HCEC 1CT (cell line): ENCODE data around the gene DLAT.

Experiments
- DNase-seq: peaks from one replicate; pipeline ENCODE4 v3.0.0-alpha.2; 2017

Gene DLAT

DNA sequence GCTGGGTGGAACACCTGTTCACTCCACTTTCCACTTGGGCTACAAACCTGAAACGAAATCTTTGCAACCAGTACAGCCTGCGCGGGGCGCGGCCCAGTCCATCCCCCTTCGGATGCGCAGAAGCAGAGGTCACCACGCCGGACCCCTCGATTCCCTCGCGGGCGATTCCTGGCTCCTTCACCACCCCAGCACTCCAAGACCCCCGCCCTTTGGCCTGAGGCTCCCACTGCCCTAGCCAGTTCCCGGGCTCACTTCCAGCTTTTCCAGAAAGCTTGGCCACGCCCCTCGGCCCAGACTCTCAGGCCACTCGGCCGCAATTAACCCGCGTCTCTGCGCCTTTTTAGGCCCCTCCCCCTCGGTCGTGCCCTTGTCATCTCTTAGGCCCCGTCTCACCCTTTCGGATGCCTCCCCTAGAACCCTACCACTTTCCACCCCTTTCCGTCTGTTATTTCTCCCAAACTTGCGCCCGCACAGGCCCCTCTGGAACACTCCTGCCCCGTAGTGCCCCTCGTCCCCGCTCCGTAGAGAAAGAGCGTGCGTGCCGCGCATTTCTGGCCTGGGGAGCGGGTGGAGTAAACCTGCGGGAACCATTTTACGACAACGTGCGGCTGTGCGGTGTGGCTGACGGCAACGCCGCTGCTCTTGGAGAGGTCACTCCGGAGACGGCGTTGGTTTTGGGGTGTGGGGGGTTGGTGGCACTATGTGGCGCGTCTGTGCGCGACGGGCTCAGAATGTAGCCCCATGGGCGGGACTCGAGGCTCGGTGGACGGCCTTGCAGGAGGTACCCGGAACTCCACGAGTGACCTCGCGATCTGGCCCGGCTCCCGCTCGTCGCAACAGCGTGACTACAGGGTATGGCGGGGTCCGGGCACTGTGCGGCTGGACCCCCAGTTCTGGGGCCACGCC is at the start of gene DLAT:
Gene DLAT, plus strand, starts transcription at position 636 of the 906 bp plus-strand sequence. Its CDS starts 65 bp downstream, at position 701.
- DNase-seq = peak; percentile 84

DNA sequence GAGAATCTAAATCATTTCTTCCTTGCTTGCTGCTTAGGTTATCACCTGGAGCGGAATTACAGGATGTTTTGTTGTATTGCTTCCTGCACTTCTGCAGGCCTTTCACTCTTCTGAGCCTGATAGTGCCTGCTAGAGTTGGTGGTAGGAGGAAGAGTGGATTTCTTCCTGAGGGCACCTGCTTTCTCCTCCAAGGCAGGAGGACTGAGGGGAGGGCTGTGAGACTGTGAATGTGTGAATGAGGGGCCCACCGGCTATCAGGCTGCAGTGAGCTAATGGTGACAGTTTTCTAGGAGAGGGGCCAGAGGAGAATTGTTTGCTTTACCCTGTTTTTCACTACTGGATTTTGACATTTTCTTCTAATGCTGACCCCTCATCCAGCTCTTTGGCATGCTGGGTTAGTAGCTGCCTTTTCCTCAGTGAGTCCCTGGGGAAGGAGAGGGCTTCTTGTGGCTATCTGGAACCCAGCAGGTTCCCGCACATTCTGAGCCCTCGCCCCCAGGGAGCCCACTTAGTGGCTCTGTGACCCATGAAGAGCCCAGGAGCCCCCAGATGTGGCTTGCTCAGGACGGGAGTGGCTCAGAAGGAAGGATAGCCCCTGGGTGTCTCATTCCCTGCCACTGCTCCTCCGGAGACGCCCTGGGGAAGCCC is 49.0 kb upstream of the DLAT start:
- no peak for DNase-seq

DNA sequence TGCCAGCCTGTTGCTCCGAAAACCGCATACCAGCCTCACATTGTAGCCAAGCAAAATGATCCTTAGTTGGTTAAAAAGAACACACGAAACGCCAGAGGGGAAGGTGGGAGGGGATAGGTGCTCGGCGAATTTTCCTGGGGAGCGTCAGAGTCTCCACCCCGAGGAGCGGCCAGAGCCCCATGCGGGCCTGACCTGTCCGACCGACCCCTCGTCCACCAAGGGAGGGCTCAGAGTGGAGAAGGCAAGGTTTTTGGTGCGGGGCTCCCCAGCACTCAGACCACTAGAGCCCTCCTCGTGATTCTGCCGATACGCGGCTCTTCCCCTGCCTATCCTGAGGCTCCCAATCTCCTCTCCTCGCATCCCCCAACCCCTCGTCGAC is 48.5 kb upstream of the DLAT start:
- no peak for DNase-seq

DNA sequence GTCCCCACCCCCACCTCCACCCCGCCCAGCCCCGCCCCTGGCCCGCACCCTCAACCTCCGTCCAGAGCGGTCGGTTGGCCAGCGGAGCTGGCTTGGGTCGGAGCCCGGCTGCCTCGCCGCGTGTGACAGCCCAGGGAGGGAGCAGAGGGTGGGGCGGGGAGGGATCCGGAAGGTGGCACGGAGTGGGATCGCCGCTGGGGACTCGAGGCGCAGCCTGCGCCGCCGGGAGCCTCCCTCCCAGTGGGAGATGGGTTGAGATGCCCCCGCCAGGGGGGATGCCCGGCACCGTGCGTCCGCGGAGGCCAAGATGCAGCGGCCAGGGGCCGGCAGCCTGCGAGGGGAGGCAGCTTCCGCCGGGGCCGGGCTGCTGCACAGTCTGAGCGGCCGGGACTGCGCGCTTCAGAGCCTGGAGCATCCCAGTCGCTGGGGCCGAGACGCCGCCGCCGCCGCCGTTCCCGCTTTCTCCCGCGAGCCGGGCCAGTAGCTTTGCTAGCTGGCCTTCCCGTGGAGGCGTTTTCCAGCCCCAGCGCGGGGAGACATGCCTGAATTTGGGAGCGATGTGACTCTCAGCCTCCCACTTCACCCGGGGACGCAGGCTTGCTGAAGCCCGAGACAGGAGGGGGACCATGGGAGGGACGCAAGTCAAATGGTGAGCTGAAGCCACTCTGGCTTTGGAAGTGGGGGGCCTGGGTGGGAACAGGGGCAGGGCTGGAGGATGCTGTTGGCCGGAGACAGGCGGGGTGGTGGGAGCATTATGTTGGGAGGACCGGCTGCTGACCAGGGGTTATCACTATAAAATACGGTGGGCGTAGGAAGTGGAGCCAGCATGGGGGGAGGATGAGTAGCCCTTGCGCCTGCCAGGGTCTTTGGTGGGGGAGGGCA is 47.8 kb upstream of the DLAT start:
- peak; percentile 45 for DNase-seq

DNA sequence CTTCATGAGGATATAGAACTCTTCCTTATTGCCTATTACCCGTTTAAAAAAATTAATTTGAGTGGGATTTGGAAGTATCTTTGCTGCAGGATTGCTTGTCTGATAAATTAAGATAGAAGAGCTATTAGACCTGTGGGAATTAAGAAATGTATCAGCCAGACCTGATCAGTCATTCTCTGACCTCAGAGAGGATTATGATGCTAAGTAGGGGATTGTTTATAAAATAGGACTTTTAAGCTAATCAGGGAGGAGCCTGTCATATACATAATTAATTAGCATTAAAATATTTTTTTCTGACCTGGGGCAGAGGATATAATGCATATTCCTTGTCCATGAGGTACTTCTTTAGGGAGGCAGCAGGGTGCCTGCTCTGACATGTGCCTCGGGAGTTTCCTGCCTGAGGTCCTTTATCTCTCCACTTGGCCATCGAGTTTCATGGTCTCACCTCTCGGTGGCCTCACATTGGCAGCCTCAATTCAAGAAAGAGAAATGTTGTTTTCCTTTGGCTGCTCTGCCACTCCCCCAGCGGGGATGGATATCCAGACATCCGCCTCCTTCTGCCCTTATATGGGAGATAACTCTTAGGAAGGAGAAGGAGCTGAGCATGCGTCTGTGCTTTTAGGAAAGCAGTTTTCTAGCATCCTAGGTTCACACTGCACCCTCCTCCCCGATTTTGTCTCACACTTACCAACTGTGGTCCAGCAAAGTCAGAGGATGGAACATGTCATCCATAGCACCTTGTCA is 47.0 kb upstream of the DLAT start:
- DNase-seq = peak; percentile 74

DNA sequence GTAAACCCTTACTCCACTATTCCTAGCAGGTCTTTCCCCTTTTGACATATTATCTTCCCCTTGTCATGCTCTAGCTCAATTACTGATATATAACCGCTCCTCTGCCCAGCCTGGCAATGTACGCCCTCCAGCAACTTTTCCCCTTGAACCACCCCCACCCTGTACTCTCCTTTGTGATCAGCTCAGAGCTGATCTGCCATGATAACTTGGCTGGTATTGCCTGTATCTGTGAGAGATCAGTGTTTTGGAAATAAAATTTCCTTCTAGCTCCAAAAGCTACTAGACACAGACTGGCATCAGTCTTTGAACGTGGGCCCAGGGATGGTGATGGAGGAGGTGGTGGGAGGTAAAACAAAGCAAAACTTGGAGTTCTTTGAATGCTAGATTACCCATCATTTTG is 45.1 kb upstream of the DLAT start:
- no peak for DNase-seq

DNA sequence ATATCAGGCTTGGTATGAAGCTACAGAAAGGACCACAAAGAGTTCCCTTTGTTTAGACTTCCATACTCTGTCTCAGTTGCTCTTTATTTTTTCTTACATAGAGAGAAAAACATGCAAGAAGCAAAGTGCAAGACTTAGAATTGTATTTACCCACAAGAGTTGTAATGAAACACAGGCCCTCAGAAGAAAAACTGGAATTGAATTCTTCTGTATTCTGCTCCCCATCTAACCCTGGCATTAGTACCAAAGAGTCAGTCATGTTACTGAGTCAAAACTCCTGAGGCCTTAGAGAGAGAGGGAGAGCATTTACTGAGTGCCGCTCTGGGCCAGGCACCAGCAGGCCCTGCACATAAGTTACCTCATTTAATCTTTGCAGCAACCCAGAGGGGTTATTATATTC is 43.9 kb upstream of the DLAT start:
- DNase-seq = no peak

DNA sequence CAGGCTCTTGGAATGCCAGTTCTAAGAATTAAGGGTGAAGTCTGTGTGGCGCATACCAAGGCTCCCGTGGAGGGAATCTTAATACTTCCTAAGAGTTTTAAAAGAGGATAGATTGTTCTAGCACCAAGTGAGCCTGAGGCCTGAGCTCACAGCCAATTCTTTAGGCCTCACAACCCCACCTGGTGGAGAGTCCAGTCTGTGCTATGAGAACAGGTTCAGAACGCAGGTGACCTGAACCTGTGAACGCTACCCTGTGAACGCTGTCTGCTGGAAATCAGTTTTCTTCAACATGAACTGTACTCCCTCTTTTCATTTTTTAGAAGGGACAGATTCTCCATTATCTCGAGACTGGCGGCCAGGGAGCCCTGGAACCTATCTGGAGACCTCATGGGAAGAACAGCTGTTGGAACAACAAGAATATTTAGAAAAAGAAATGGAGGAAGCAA is 43.2 kb upstream of the DLAT start:
- DNase-seq = peak; percentile 15

DNA sequence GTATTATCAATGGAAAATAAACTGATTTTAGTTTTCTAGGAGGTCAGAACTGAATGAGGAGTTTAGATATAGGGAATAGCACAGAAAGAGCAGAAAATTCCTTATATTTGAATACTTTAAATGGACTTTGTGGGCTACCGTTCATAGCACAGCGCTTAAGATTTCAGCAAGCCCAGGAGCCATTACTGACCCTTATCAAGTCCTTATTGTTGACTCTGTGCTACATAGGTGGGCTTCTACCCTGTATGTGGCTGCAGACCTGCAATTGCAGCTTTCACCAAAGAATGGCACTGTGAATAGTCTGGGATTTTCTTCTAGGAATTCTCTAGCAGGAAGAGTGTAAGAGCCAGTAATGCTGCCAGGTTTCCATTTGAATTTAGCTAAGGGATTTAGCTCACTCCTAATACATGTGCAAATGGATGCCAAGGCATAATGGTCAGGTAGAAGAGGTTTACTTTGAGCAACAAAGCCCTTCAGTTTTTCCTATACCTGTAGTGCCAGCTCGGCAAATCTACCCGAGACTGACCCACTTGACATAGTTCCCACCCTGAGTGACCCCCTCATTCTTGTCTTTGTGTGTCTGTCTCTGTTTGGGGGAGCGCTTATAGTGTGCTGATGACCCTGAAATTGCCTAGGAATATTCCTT is 42.5 kb upstream of the DLAT start:
- DNase-seq = no peak

DNA sequence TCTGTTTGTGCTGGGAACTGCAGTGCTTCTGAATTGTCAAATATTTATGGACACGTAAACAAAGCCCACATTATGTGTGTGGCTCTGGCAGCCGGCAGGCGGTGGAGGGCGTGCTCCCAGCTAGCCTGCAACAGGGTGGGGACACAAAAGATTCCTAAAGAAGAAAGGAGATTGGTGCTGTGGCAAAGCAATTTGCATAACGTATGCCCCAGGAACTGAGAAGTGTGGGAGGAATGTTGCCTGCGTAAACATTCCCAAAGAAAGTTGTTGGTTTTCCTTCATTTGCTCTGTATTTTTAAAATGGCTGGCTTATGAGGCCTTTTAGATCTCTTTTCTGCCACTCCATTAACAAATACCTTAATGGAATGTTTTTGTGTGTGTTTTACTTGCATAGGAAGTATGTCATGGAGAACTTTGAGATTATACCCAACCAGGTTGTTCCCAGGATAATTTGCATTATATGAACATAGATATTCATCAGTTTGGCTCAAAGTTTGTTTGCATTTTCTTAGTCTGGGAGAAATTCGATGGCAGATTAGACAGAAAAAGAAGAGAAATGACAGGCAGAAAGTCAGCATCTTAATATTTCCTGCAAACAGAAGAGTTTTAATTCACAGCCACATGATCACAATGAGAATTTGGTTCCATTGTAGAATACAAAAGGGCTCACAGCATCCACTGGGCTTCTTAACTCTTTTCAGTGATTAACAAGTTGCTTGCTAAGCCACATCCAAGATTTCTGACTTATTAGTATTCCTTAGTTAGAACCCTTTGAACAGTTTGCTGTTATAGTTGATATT is 41.8 kb upstream of the DLAT start:
- DNase-seq = peak; percentile 38

DNA sequence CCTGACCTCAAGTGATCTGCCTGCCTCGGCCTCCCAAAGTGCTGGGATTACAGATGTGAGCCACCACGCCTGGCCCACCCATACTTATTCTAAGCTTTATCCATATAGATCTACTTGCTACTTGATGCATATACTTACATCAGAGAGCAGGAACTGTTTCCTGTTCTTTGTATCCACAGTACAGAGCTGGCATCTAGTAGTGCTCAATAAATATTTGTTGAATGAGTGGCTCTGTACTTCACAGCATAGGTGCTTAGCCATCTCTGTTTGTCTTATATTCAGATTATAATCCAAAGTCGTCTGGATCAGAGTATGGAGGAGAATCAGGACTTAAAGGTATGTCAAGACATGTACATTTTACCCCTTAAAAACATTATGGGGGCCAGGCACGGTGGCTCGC is 38.6 kb upstream of the DLAT start:
- DNase-seq = no peak

DNA sequence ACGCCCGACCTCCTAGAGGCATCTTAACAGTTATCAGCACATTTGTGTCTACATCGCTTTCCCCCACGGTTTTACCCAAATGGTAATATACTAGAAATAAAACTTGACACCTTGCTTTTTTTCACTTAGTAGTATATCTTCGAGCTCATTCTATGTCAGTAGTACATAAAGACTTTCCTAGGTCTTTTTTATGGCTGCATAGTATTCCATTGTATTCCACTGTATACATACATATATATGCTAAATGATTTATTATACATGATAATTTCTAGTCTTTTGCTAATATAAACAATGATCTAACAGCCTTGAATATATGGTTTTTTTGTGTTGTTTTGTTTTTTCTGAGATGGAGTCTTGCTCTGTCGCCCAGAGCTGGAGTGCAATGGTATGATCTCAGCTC is 34.8 kb upstream of the DLAT start:
- no peak for DNase-seq

DNA sequence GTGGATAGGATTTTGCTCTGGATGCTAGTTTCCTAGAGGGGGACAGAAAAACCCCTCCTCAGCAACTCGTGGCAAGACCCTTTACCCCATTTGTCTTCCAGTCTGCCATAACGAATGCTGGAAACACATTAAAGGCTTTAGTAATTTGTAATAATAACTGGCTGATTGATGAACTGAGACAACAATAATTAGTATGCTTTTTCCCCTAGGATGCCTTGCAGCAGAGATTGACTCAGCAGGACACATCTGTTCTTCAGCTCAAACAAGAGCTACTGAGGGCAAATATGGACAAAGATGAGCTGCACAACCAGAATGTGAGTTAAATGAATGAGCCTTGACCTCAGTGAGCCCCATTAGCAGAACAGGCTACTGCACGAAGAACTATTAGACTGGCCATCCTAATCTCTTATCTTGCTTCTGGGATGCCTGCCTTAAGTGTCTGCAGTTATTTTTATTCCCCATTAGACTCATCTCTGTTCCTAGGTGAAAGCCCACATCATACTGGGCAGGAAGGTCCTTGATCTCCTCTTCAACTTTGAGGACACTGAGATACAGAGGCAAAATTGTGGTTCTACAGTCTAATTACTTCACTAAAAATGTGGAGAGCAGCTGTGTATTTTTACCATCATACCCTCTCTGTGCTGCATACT is 32.9 kb upstream of the DLAT start:
- DNase-seq = no peak

DNA sequence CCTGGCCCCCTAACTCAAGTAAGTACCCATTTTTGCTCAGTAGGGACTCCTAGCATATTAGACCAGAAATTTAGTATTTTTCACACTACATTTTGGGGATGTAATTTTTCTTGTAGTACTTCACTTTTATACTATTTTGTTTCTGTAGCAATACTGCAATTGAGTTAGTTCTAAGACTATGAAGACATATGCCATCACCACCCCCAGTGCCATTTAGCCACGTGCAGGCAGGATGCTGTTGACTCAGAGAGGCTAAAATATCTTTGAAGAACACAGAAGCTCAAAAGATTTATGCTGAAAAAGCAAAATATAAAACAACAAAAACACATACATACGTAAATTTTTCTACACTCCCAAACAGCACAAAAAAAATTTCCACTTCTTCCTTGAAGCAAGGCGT is 29.1 kb upstream of the DLAT start:
- no peak for DNase-seq

DNA sequence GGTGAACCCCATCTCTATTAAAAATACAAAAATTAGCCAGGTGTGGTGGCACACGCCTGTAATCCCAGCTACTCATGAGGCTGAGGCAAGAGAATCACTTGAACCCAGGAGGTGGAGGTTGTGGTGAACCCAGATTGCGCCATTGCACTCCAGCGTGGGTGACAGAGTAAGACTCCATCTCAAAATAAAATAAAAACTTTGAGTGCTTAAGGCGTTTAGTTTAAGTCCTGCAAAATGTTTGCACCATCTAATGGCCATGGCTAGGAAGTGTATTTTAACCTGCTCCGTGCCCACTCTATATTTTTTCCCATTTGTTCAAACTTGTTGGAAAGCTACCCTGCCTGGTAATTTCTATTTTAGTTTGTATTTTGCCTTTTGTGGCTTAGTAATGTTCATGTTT is 28.5 kb upstream of the DLAT start:
- peak; percentile 69 for DNase-seq

DNA sequence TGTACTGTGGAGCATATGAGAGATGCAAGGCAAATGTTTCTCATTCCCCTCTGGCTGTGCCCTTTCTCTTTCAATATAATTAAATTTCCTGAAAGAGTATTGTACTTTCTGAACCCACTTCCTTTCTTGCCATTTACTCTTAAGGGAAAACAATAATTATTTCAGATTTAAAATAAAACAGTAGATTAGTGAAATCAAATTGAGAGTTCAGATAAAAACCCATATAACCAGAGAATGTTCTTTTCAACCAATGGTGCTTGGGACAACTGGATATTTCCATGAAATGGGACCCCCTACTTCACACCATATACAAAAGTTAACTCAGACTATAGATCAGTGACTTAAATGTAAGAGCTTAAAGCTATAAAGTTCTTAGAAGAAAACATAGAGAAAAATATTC is 26.1 kb upstream of the DLAT start:
- DNase-seq = no peak

DNA sequence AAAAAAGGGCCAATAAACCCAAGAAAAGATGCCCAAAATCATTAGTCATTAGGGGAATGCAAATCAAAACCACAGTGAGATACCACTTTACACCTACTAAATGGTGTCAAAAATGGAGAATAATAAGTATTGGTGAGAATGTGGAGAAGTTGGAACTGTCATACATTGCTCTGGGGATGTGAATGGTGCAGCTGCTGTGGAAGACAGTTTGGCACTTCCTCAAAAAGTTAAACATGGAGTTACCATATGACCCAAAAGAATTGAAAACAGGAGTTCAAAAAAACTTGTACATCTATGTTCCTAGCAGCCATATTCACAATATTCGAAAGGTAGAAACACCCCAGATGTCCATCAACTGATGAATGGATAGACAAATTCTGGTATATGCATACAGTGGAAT is 24.5 kb upstream of the DLAT start:
- no peak for DNase-seq

DNA sequence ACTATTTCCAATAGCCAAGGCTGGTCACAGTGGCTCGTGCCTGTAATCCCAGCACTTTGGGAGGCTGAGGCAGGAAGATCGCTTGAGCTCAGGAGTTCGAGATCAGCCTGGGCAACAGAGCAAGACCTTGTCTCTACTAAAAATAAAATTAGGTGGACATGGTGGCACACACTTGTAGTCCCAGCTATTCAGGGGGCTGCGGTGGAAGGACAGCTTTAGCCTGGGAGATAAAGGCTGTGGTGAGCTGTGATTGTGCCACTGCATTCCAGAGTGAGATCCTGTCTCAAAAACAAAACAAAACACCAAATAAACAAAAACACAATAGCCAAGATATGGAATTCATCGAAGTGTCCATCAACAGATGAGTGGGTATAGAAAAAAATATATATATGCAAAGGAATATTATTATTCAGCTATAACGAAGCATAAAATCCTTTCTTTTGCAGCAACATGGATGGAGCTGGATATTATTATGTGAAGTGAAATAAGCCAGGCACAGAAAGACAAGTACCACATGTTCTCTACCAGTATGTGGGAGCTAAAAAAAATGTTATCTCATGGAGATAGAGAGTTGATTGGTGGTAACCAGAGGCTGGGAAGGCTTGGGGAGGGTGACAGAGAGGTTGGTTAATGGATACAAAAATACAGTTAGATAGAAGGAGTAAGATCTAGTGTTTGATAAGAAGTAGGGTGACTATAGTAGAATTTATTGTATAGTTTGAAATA is 22.6 kb upstream of the DLAT start:
- no peak for DNase-seq

DNA sequence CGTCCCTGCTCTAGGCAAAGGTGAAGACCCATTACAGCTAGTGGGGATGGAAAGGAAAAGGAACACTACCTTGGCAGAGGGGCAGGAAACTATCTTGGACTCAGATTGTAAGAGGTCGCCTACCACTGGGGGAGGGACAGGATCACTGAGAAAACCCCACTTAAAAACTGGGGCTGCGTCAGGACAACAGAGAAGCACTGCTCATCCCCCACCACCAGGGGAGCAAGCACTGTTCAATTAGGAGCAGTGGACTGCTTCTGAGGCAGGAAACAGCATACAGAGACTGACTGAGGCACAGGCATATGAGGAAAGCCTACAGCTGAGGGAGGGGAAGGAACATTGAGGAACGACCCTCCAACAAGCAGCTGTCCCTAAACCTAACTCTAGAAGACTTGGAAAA is 20.8 kb upstream of the DLAT start:
- no peak for DNase-seq
